ENCODE results near the gene ESRRA.

GRCh38 chr11:64360448-64360921 lies 55.2 kb downstream of the ESRRA start:
- no peak for TF ChIP-seq EZH2 (IDR thresholded peaks at IDR 0.05; ENCODE audit: insufficient read depth, poor library complexity, severe bottlenecking)
- TF ChIP-seq EZH2phosphoT487 (IDR thresholded peaks at IDR 0.05; ENCODE audit: insufficient read depth, low read depth) = no peak

Data from GM23248 (cell line).